Trophoblast cell (in vitro differentiated cells and primary cell): ENCODE data around the gene GPR4. TPM values are rescaled to one million over a fixed set of nuclear protein-coding genes. Genes with fewer than 3 reads are reported as not detected.

Source experiments
- DNase-seq, 2 donors: peaks; one replicate each; pipeline ENCODE4 v3.0.0-alpha.2; 2016
- H2AFZ ChIP-seq: 2 replicates; pipeline ENCODE4 v1.6.1; 2013; ENCODE audit warnings: low read length, moderate library complexity, mild to moderate bottlenecking; ENCODE audit not compliant: insufficient read depth, poor library complexity
- H2AK5ac ChIP-seq: 2 replicates; pipeline ENCODE4 v1.6.1; 2013; ENCODE audit warnings: mild to moderate bottlenecking, low read length
- H2BK120ac ChIP-seq: 2 replicates; pipeline ENCODE4 v1.6.1; 2013; ENCODE audit warnings: low read length, mild to moderate bottlenecking, moderate library complexity; ENCODE audit not compliant: insufficient read depth, poor library complexity
- H2BK12ac ChIP-seq: 2 replicates; pipeline ENCODE4 v1.6.1; 2013; ENCODE audit warnings: mild to moderate bottlenecking, low read length, moderate library complexity
- H2BK5ac ChIP-seq: 2 replicates; pipeline ENCODE4 v1.6.1; 2013; ENCODE audit warnings: low read length, low read depth, moderate library complexity, mild to moderate bottlenecking; ENCODE audit not compliant: poor library complexity
- H3K14ac ChIP-seq: 2 replicates; pipeline ENCODE4 v1.6.1; 2013; ENCODE audit warnings: mild to moderate bottlenecking, low read length
- H3K18ac ChIP-seq: 2 replicates; pipeline ENCODE4 v1.6.1; 2013; ENCODE audit warnings: mild to moderate bottlenecking, low read length
- H3K23ac ChIP-seq: 2 replicates; pipeline ENCODE4 v1.6.1; 2013; ENCODE audit warnings: low read length
- H3K27ac ChIP-seq: 2 replicates; pipeline ENCODE4 v1.5.1; 2013; ENCODE audit warnings: low read depth, mild to moderate bottlenecking, inconsistent platforms, low read length, moderate library complexity
- H3K27me3 ChIP-seq: 2 replicates; pipeline ENCODE4 v1.6.1; 2013; ENCODE audit warnings: inconsistent platforms, mild to moderate bottlenecking, low read length, moderate library complexity; ENCODE audit not compliant: insufficient read depth
- H3K36me3 ChIP-seq, 2 experiments: 1 replicate in 1 of 2; 2 replicates in 1 of 2; pipeline ENCODE4 v1.6.1; 2013; ENCODE audit warnings: low read length in 2 of 2, mild to moderate bottlenecking in 2 of 2, moderate library complexity in 1 of 2; ENCODE audit not compliant: insufficient read depth in 2 of 2, control insufficient read depth in 1 of 2
- H3K4ac ChIP-seq: 2 replicates; pipeline ENCODE4 v1.6.1; 2013; ENCODE audit warnings: low read depth, mild to moderate bottlenecking, low read length, moderate library complexity
- H3K4me1 ChIP-seq, 2 experiments: 1 replicate in 1 of 2; 2 replicates in 1 of 2; pipeline ENCODE4 v1.6.1; 2013; ENCODE audit warnings: low read length in 2 of 2, mild to moderate bottlenecking in 2 of 2, moderate library complexity in 1 of 2; ENCODE audit not compliant: insufficient read depth in 2 of 2, control insufficient read depth in 1 of 2
- H3K4me2 ChIP-seq: 2 replicates; pipeline ENCODE4 v1.6.1; 2013; ENCODE audit warnings: inconsistent platforms, mild to moderate bottlenecking, low read length, moderate library complexity
- H3K4me3 ChIP-seq: 2 replicates; pipeline ENCODE4 v1.5.1; 2013; ENCODE audit warnings: mild to moderate bottlenecking, low read depth, low read length, inconsistent platforms
- H3K79me1 ChIP-seq: one replicate; pipeline ENCODE4 v1.6.1; 2013; ENCODE audit warnings: low read length
- H3K79me2 ChIP-seq: 2 replicates; pipeline ENCODE4 v1.6.1; 2013; ENCODE audit warnings: low read length, mild to moderate bottlenecking; ENCODE audit not compliant: control insufficient read depth, insufficient read depth, poor library complexity
- H3K9ac ChIP-seq: 2 replicates; pipeline ENCODE4 v1.6.1; 2013; ENCODE audit warnings: mild to moderate bottlenecking, low read length
- H3K9me3 ChIP-seq: 2 replicates; pipeline ENCODE4 v1.6.1; 2013; ENCODE audit warnings: low read depth, mild to moderate bottlenecking, control low read depth, inconsistent platforms, low read length; ENCODE audit not compliant: insufficient read depth
- H4K12ac ChIP-seq: 2 replicates; pipeline ENCODE4 v1.6.1; 2013; ENCODE audit warnings: low read depth, mild to moderate bottlenecking, low read length, moderate library complexity
- H4K8ac ChIP-seq: 2 replicates; pipeline ENCODE4 v1.6.1; 2013; ENCODE audit warnings: low read depth, mild to moderate bottlenecking, low read length, moderate library complexity
- H4K91ac ChIP-seq: one replicate; pipeline ENCODE4 v1.6.1; 2013; ENCODE audit warnings: low read depth, mild to moderate bottlenecking, low read length, moderate library complexity
- WGBS: extraction: QIAGEN DNeasy Blood & Tissue Kit; methylation state at CpG from one replicate; pipeline ENCODE4 v1.1.7; 2013; ENCODE audit warnings: missing lambda C conversion rate; ENCODE audit not compliant: insufficient read length, insufficient coverage; ENCODE audit errors: extremely low coverage; 5-methylcytosine and 5-hydroxymethylcytosine counted together
- polyA plus RNA-seq: library from polyadenylated mRNA; stranded (reverse); fragments of 200-250 nt; gene quantifications from 2 replicates; pipeline ENCODE4 v1.2.3, GENCODE V29; 2013

The GPR4 gene
- polyA plus RNA-seq, result 0.03 TPM in 1 of 2 replicates, not detected in the other

- no peak within 1 kb of the TSS for H2AFZ ChIP-seq
- no peak within 1 kb of the TSS for H4K12ac ChIP-seq
- no peaks in the 10 kb centered on the region for H3K79me2 ChIP-seq
- H3K4ac ChIP-seq, result no peak within 1 kb of the TSS
- H3K4me2 ChIP-seq, result no peak within 1 kb of the TSS
- H2BK120ac ChIP-seq, result no peak within 1 kb of the TSS
- H4K91ac ChIP-seq, result no peak within 1 kb of the TSS
- DNase-seq, result no peak
- no peaks in the 10 kb centered on the region for H3K4me1 ChIP-seq
- no CpG with 5 or more reads among the region's 52 CpGs for WGBS
- H4K8ac ChIP-seq, result no peak within 1 kb of the TSS
- H3K9me3 ChIP-seq, result peaks cover 2% of the 10 kb centered on the region
- no peak within 1 kb of the TSS for H2AK5ac ChIP-seq
- H3K27ac ChIP-seq, result no peak within 1 kb of the TSS
- no peaks in the 10 kb centered on the region for H3K36me3 ChIP-seq
- H3K79me1 ChIP-seq, result no peaks in the 10 kb centered on the region
- peaks cover 54% of the 10 kb centered on the region for H3K27me3 ChIP-seq
- no peak within 1 kb of the TSS for H3K18ac ChIP-seq
- no peak within 1 kb of the TSS for H3K14ac ChIP-seq
- no peak within 1 kb of the TSS for H3K23ac ChIP-seq
- no peak within 1 kb of the TSS for H2BK12ac ChIP-seq
- H3K4me3 ChIP-seq, result no peak within 1 kb of the TSS
- no peak within 1 kb of the TSS for H2BK5ac ChIP-seq
- no peak within 1 kb of the TSS for H3K9ac ChIP-seq
Observed at GRCh38 chr19:45601524-45602374, at the start of gene GPR4. Gene GPR4, minus strand, starts transcription at chr19:45602212. Its CDS starts 10,346 bp downstream, at chr19:45591866.

GRCh38 chr19:45650722-45651121 lies 48.7 kb upstream of the GPR4 start:
- H4K91ac ChIP-seq, result no peak overlapping the region
- H3K18ac ChIP-seq, result no peak overlapping the region
- H2AFZ ChIP-seq, result no peak overlapping the region
- no peak overlapping the region for H4K12ac ChIP-seq
- H3K36me3 ChIP-seq, result no peaks in the 10 kb centered on the region
- no peak overlapping the region for H3K14ac ChIP-seq
- DNase-seq, result no peak
- no peak overlapping the region for H3K9ac ChIP-seq
- no peak overlapping the region for H4K8ac ChIP-seq
- H3K79me1 ChIP-seq, result no peaks in the 10 kb centered on the region
- H3K27ac ChIP-seq, result no peak overlapping the region
- no peak overlapping the region for H3K4ac ChIP-seq
- no peak overlapping the region for H2BK5ac ChIP-seq
- H2AK5ac ChIP-seq, result no peak overlapping the region
- no peak overlapping the region for H2BK120ac ChIP-seq
- no peaks in the 10 kb centered on the region for H3K27me3 ChIP-seq
- H3K23ac ChIP-seq, result no peak overlapping the region
- H3K4me1 ChIP-seq, result peaks cover 0 to 5% of the 10 kb centered on the region in 2 experiments
- H3K79me2 ChIP-seq, result no peaks in the 10 kb centered on the region
- H3K9me3 ChIP-seq, result no peaks in the 10 kb centered on the region
- no CpG with 5 or more reads among the region's 3 CpGs for WGBS
- no peak overlapping the region for H3K4me2 ChIP-seq
- H3K4me3 ChIP-seq, result no peak overlapping the region
- no peak overlapping the region for H2BK12ac ChIP-seq

- H3K4me3 ChIP-seq, result no peak overlapping the region
- peaks cover 14 to 20% of the 10 kb centered on the region in 2 experiments for H3K4me1 ChIP-seq
- no peak overlapping the region for H4K12ac ChIP-seq
- no CpG with 5 or more reads among the region's 9 CpGs for WGBS
- H3K27me3 ChIP-seq, result peaks cover 9% of the 10 kb centered on the region
- no peak for DNase-seq
- H3K18ac ChIP-seq, result no peak overlapping the region
- no peak overlapping the region for H3K9ac ChIP-seq
- no peak overlapping the region for H2BK5ac ChIP-seq
- no peak overlapping the region for H3K23ac ChIP-seq
- H3K36me3 ChIP-seq, result no peaks in the 10 kb centered on the region
- peak overlapping the region; percentile 11 for H2AFZ ChIP-seq
- no peak overlapping the region for H3K4me2 ChIP-seq
- no peak overlapping the region for H3K27ac ChIP-seq
- H2BK12ac ChIP-seq, result no peak overlapping the region
- no peak overlapping the region for H3K4ac ChIP-seq
- H3K14ac ChIP-seq, result no peak overlapping the region
- H4K91ac ChIP-seq, result no peak overlapping the region
- no peak overlapping the region for H2BK120ac ChIP-seq
- peaks cover 5% of the 10 kb centered on the region for H3K79me1 ChIP-seq
- H4K8ac ChIP-seq, result no peak overlapping the region
- no peak overlapping the region for H2AK5ac ChIP-seq
- peaks cover 2% of the 10 kb centered on the region for H3K9me3 ChIP-seq
- H3K79me2 ChIP-seq, result no peaks in the 10 kb centered on the region
Observed at GRCh38 chr19:45646345-45646698, 44.3 kb upstream of the GPR4 start.

GRCh38 chr19:45645631-45646344 lies 43.8 kb upstream of the GPR4 start:
- H3K4me3 ChIP-seq, result no peak overlapping the region
- H2AFZ ChIP-seq, result peak overlapping the region; percentile 11
- no CpG with 5 or more reads among the region's 27 CpGs for WGBS

More at GRCh38 chr19:45645631-45646344, 43.8 kb upstream of the GPR4 start:
- Histone ChIP-seq H3K23ac (no peak overlapping the region), H2BK5ac (no peak overlapping the region), H3K14ac (no peak overlapping the region), H3K79me2 (no peaks in the 10 kb centered on the region), H2BK12ac (no peak overlapping the region), H3K4ac (no peak overlapping the region), H4K12ac (no peak overlapping the region), H3K27me3 (peaks cover 9% of the 10 kb centered on the region), H3K18ac (no peak overlapping the region), H3K79me1 (peaks cover 6% of the 10 kb centered on the region), H3K4me1 (peaks cover 16 to 24% of the 10 kb centered on the region in 2 experiments), H4K8ac (no peak overlapping the region), H3K27ac (no peak overlapping the region), H3K9me3 (peaks cover 2% of the 10 kb centered on the region), H3K4me2 (peak overlapping the region; percentile 48), H4K91ac (no peak overlapping the region), H3K9ac (no peak overlapping the region), H2AK5ac (no peak overlapping the region), H3K36me3 (no peaks in the 10 kb centered on the region), H2BK120ac (no peak overlapping the region)
- DNase-seq, result peak; percentile 84 to 92
